NCI-H128 (cell line): ENCODE data around the gene EPHA2.

ENCODE experiments used
- DNase-seq: peaks from one replicate; lab custom pipeline; 2025; ENCODE audit not compliant: unreplicated experiment; lab: John Stamatoyannopoulos, UW

Gene EPHA2

GRCh38 chr1:16151196-16151994 is 4.5 kb downstream of the EPHA2 start:
- DNase-seq: no peak

- no peak for DNase-seq
Measured at GRCh38 chr1:16150508-16150907, 5.4 kb downstream of the EPHA2 start.

GRCh38 chr1:16149702-16150488 is 6.0 kb downstream of the EPHA2 start:
- no peak for DNase-seq

GRCh38 chr1:16149146-16149545 is 6.7 kb downstream of the EPHA2 start:
- DNase-seq: no peak

- DNase-seq: no peak
Measured at GRCh38 chr1:16148329-16149092, 7.4 kb downstream of the EPHA2 start.

- no peak for DNase-seq
Measured at GRCh38 chr1:16147156-16147926, 8.5 kb downstream of the EPHA2 start.

GRCh38 chr1:16146279-16147155 is 9.4 kb downstream of the EPHA2 start:
- DNase-seq: no peak

- no peak for DNase-seq
Measured at GRCh38 chr1:16145662-16146278, 10.1 kb downstream of the EPHA2 start.

GRCh38 chr1:16145030-16145661 is 10.7 kb downstream of the EPHA2 start:
- DNase-seq: no peak

GRCh38 chr1:16144325-16145029 is 11.4 kb downstream of the EPHA2 start:
- no peak for DNase-seq

GRCh38 chr1:16143566-16144324 is 12.1 kb downstream of the EPHA2 start:
- no peak for DNase-seq

- no peak for DNase-seq
Measured at GRCh38 chr1:16143005-16143565, 12.8 kb downstream of the EPHA2 start.

GRCh38 chr1:16142383-16142995 is 13.4 kb downstream of the EPHA2 start:
- DNase-seq: no peak

GRCh38 chr1:16141573-16142336 is 14.1 kb downstream of the EPHA2 start:
- DNase-seq: no peak

- no peak for DNase-seq
Measured at GRCh38 chr1:16140068-16140596, 15.7 kb downstream of the EPHA2 start.

- no peak for DNase-seq
Measured at GRCh38 chr1:16139473-16139962, 16.4 kb downstream of the EPHA2 start.
